Ovary (tissue), 9 donors: Measurements from ENCODE around the gene CTSW. TPM values are rescaled to one million over a fixed set of nuclear protein-coding genes. Genes with fewer than 3 reads are reported as not detected.

Source experiments
- DNase-seq, 5 donors: peaks; one replicate each; pipeline ENCODE4 v3.0.0-alpha.2; 2019 to 2020
- H3K27ac ChIP-seq, 2 donors: fragments of 200-600 bp; one replicate each; pipeline versions ENCODE4 v1.5.1 to v1.8.0; 2019 to 2022
- H3K27me3 ChIP-seq: fragments of 200-600 bp; one replicate; pipeline ENCODE4 v1.8.0; 2022
- H3K36me3 ChIP-seq: fragments of 200-600 bp; sonication (generic); one replicate; pipeline ENCODE4 v1.5.1; 2019
- H3K4me1 ChIP-seq: one replicate; pipeline ENCODE4 v1.8.1; 2013; ENCODE audit warnings: mild to moderate bottlenecking, moderate library complexity; ENCODE audit not compliant: insufficient read depth
- H3K4me3 ChIP-seq: fragments of 200-600 bp; sonication (generic); one replicate; pipeline ENCODE4 v1.5.1; 2017
- H3K9me3 ChIP-seq, 2 donors: fragments of 200-600 bp in 1 of 2; sonication (generic) in 1 of 2; one replicate each; pipeline versions ENCODE4 v1.5.1 to v1.8.1; 2013 to 2019; ENCODE audit warnings: mild to moderate bottlenecking in 1 of 2, moderate library complexity in 1 of 2
- CTCF ChIP-seq, 3 donors: fragments of 450-650 bp in 2 of 3; fragments of 200-600 bp in 1 of 3; IDR thresholded peaks; one replicate each; pipeline versions ENCODE4 v1.5.1 to v1.8.0; 2016 to 2022; ENCODE audit warnings: antibody characterized with exemption in 3 of 3, mild to moderate bottlenecking in 1 of 3
- EP300 ChIP-seq: sonication (generic); formaldehyde crosslinking; IDR thresholded peaks from one replicate; pipeline ENCODE4 v1.6.1; 2017; ENCODE audit warnings: antibody characterized with exemption
- POLR2A ChIP-seq: fragments of 450-650 bp; IDR thresholded peaks from one replicate; pipeline ENCODE4 v1.6.1; 2017; ENCODE audit warnings: antibody characterized with exemption, mild to moderate bottlenecking, moderate library complexity
- WGBS, 3 donors: extraction: QIAGEN DNeasy Blood & Tissue Kit in 1 of 3; methylation state at CpG; one replicate each; pipeline versions ENCODE4 v1.1.5 to v1.1.7; 2013 to 2017; 5-methylcytosine and 5-hydroxymethylcytosine counted together
- intact Hi-C, 4 donors: fragments of 100-400 bp; cut with DNase I; formaldehyde crosslinking; loops; one replicate each; pipeline versions ENCODE4 v1.11.0 to v1.15.1; 2022 to 2023
- polyA plus RNA-seq, 2 donors: library from polyadenylated mRNA; stranded (reverse); fragments of 200-250 nt in 1 of 2; fragments of 350-450 nt in 1 of 2; fragmentation: Illumina TruSeq in 1 of 2; extraction: RNeasy Lipid Tissue Mini Kit (QIAGEN cat#74804) in 1 of 2; gene quantifications; one replicate each; pipeline ENCODE4 v1.2.3, GENCODE V29; 2013 to 2014
- total RNA-seq, 7 donors: library from RNA; depleted of rRNA in 2 of 7; stranded (reverse); fragments of >200 nt in 2 of 7; fragmentation: NEBNext Ultra II Directional in 3 of 7; extraction: Animal tissue kit (Norgen Biotek cat#: 25700) in 3 of 7; gene quantifications; one replicate each; pipeline versions ENCODE4 v1.1.0 to v1.2.4, GENCODE V29; 2016 to 2023
- donor health status: DM: no; HTN: no; CAD: no; lungs with moderate emphysema.
- donor health status: DM: no; HTN: no; CAD: no.
- donor health status: Bipolar disorder and iron deficiency.
- donor health status: DM: yes; HTN: yes; CAD: no.
- donor health status: DM: no; HTN: no; CAD: no.
- donor health status: DM: yes; HTN: yes; CAD: no.

CTSW gene
- total and polyA plus RNA-seq, 9 donors: 0.30 to 1.3 (median 0.81) TPM

- Histone ChIP-seq H3K4me1 (peaks cover 14% of the 10 kb centered on the region), H3K4me3 (no peak overlapping the region), H3K9me3 (no peaks in the 10 kb centered on the region), H3K27me3 (no peaks in the 10 kb centered on the region), H3K36me3 (no peaks in the 10 kb centered on the region), H3K27ac (no peak overlapping the region)
- TF ChIP-seq POLR2A (no peak), CTCF (IDR thresholded peaks at IDR 0.05) (no peak), EP300 (no peak)
- WGBS, 3 donors: 78 to 87% (median 86%) methylated on average over 3 of the region's 3 CpGs
- intact Hi-C loops: loop anchor here in 2 of 4 donors (5.0 kb wide), 2 partner anchors 35 to 45 kb away; no protein-coding TSS in a partner anchor
- no peak for DNase-seq
Observed at GRCh38 chr11:65922565-65922964, 42.9 kb downstream of the CTSW start.

GRCh38 chr11:65925397-65925796 lies 45.8 kb downstream of the CTSW start:
- H3K4me1 ChIP-seq: peaks cover 4% of the 10 kb centered on the region
- H3K4me3 ChIP-seq: no peak overlapping the region
- intact Hi-C loops: no loop called here
- H3K27ac ChIP-seq: no peak overlapping the region
- DNase-seq: no peak
- 30 to 43% (median 34%) methylated on average over 2 of the region's 2 CpGs for WGBS, 3 donors
- H3K9me3 ChIP-seq: no peaks in the 10 kb centered on the region
- no peaks in the 10 kb centered on the region for H3K36me3 ChIP-seq
- no peak for TF ChIP-seq POLR2A
- H3K27me3 ChIP-seq: no peaks in the 10 kb centered on the region

- no peaks in the 10 kb centered on the region for H3K9me3 ChIP-seq
- no peaks in the 10 kb centered on the region for H3K27me3 ChIP-seq
- TF ChIP-seq CTCF (IDR thresholded peaks at IDR 0.05): no peak
- no peak for TF ChIP-seq POLR2A
- no peak for TF ChIP-seq EP300
- H3K36me3 ChIP-seq: no peaks in the 10 kb centered on the region
- WGBS, 3 donors: 43 to 51% (median 46%) methylated on average over 9 of the region's 9 CpGs
- intact Hi-C loops: no loop called here
- no peak overlapping the region for H3K27ac ChIP-seq
- H3K4me3 ChIP-seq: no peak overlapping the region
- no peaks in the 10 kb centered on the region for H3K4me1 ChIP-seq
- DNase-seq: no peak
Observed at GRCh38 chr11:65927904-65928397, 48.3 kb downstream of the CTSW start.

- TF ChIP-seq CTCF (IDR thresholded peaks at IDR 0.05): no peak
- no peak for TF ChIP-seq POLR2A
- no peak for TF ChIP-seq EP300
- no peak for DNase-seq
- H3K36me3 ChIP-seq: no peaks in the 10 kb centered on the region
- intact Hi-C loops: no loop called here
- H3K4me1 ChIP-seq: no peaks in the 10 kb centered on the region
- H3K27me3 ChIP-seq: no peaks in the 10 kb centered on the region
- no peak overlapping the region for H3K4me3 ChIP-seq
- no peak overlapping the region for H3K27ac ChIP-seq
- no peaks in the 10 kb centered on the region for H3K9me3 ChIP-seq
- 69 to 75% (median 70%) methylated on average over 6 of the region's 6 CpGs for WGBS, 3 donors
Observed at GRCh38 chr11:65928667-65929066, 49.0 kb downstream of the CTSW start.

- Histone ChIP-seq H3K4me1 (no peaks in the 10 kb centered on the region), H3K27ac (no peak overlapping the region), H3K4me3 (no peak overlapping the region), H3K9me3 (no peaks in the 10 kb centered on the region), H3K36me3 (no peaks in the 10 kb centered on the region), H3K27me3 (no peaks in the 10 kb centered on the region)
- intact Hi-C loops: no loop called here
- TF ChIP-seq EP300: no peak
- TF ChIP-seq CTCF (IDR thresholded peaks at IDR 0.05): no peak
- no peak for TF ChIP-seq POLR2A
- 45 to 54% (median 54%) methylated on average over 13 of the region's 13 CpGs for WGBS, 3 donors
- no peak for DNase-seq
Observed at GRCh38 chr11:65931773-65932557, 52.3 kb downstream of the CTSW start.
